ENCODE data around the gene IQGAP3.
"Not testable (repeated sequence)": the region's sequence is repeated elsewhere in the genome, so short reads cannot be mapped to it uniquely, and the experiment has no call there.

Gene IQGAP3

GRCh38 chr1:156592158-156592909 lies 20.0 kb upstream of the IQGAP3 start:
- DNase-seq, result no peak

DNA sequence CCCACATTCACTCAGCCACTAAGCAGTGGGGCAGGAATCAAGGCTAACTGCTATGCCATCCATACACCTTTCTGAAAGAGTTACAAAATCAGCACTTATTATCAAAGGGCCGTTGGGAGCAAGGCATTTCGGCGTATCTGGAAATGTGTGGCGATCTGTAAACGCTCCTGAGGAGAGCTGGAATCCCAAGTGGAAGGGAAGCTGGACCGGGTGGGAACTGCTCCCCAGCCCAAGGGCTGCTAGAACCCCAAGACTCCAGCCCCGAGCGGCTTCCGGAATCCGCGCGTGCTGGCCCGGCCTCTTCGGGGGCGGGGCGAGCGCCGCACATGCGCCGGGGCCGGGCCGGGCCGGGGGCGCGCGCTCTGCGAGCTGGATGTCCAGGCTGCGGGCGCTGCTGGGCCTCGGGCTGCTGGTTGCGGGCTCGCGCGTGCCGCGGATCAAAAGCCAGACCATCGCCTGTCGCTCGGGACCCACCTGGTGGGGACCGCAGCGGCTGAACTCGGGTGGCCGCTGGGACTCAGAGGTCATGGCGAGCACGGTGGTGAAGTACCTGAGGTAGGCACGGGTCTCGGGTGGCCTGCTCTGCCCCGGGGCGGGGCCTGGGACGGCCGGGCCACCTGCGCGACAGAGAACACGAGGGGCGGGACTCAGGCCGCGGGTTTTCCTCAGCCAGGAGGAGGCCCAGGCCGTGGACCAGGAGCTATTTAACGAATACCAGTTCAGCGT lies 19.2 kb upstream of the IQGAP3 start, which contains the start of gene NAXE:
Gene NAXE (plus strand): TSS at position 345 of the 726 bp plus-strand sequence. CDS start 29 bp downstream, at position 374.
- DNase-seq, result peak; percentile 74

DNA sequence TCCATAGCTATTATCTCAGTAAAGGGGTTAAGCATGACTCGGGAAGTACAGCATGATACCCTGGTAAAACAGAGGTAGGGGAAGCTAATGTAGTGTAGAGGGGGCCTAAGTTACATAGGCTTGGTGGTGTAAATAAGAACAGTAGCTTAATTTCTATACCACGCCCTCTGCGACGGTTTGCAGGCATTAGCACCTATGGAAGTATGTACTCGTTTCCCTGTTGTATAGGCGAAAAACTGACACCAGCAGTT lies 18.7 kb upstream of the IQGAP3 start:
- no peak for DNase-seq

GRCh38 chr1:156590326-156591180 lies 18.2 kb upstream of the IQGAP3 start:
- DNase-seq, result no peak

DNA sequence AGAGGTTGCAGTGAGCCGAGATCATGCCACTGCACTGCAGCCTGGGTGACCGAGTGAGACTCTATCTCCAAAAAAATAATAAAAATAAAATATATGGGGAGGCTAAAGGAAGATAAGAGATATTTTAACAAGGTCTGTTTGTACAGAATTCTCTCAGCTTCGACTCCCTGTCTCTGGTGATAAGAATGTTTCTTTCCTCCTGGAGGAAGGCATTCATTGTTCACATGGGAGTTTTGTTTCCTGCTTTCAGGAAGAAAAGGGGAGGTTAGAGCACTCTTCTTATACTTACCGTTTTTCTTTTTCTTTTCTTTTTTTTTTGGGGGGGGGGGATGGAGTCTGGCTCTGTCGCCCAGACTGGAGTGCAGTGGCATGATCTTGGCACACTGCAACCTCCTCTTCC lies 17.2 kb upstream of the IQGAP3 start:
- DNase-seq, result no peak

GRCh38 chr1:156587927-156588326 lies 15.6 kb upstream of the IQGAP3 start:
- not testable (repeated sequence) for DNase-seq

DNA sequence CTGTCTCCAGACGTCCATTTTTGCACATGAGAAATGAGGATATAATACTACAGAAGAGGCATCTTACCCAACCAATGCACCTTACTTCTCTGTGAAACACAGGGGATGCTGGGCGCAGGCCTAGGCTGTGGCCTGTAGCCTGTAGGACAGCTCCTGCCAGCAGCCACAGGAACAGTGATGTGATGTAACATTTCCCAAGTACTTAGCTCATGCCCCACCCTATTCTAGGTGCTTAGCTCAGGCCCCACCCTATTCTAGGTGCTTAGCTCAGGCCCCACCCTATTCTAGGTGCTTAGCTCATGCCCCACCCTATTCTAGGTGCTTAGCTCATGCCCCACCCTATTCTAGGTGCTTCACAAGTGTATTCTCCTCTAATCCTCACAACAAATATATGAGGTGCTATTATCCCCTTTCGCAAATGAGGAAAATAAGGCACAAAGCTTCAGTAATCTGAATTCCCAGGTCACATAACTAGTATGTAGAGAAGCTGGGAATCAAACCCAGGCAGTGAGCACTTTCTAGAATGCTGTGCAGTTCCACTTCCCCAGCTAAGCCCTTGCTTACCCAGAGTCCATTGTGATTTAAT lies 14.6 kb upstream of the IQGAP3 start:
- DNase-seq, result no peak

- DNase-seq, result no peak
Observed at GRCh38 chr1:156586323-156586722, 14.0 kb upstream of the IQGAP3 start.

DNA sequence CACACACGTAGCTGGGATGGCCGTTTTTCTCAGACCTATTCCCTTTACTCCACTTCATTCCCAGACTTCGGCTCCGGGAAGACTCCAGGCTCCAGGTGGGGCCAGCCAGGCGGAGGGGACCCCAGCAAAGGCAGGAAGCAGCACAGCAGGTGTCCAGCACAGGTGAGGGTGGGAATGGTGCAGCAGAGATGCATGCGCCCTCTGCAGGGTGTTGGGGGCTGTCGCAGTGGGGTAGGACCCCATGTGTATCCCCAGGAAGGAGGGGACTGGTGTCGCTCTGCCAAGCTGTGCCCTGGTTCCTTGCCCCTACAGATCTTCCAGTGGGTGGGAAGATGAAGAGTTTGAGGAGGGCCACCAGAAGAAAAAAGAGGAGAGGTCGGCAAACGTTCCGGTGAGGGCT lies 12.4 kb upstream of the IQGAP3 start:
- no peak for DNase-seq

GRCh38 chr1:156583821-156584622 lies 11.7 kb upstream of the IQGAP3 start:
- DNase-seq, result peak; percentile 79

DNA sequence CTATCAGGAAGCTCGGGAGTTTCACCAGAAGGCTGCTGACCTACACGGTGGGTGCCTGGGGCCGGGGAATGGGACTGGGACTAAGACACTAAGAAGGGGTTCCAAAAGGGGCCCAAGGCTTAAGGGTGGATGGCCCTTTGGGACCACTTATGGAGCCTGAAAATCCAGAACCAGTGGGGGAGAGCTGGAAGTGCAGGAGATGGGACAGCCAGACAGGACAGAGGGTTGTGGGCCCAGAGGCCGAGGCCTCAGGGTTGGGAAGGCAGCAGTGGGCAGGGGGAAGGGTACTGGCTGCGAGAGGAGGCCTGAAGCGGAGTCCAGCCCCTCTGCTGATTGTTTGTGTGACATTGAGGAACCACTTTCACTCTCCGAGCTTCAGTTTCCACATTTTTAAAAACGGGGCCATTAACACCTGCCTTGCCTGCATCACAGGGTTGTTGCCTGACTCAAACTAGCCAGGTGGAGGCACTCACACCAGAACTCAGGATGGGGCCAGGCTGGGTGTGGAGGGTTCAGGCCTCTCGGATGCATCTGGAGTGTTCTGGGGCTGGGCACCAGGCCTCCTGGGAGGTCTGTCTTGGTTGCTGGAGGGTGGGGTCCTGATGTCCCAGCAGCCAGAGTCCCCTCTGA lies 10.1 kb upstream of the IQGAP3 start:
- DNase-seq, result no peak

GRCh38 chr1:156581661-156582387 lies 9.5 kb upstream of the IQGAP3 start:
- DNase-seq, result no peak

GRCh38 chr1:156579472-156579871 lies 7.1 kb upstream of the IQGAP3 start, which contains the start of gene TTC24:
Gene TTC24, plus strand, starts transcription at chr1:156579723. Its CDS starts 1,642 bp downstream, at chr1:156581365.
- no peak for DNase-seq

DNA sequence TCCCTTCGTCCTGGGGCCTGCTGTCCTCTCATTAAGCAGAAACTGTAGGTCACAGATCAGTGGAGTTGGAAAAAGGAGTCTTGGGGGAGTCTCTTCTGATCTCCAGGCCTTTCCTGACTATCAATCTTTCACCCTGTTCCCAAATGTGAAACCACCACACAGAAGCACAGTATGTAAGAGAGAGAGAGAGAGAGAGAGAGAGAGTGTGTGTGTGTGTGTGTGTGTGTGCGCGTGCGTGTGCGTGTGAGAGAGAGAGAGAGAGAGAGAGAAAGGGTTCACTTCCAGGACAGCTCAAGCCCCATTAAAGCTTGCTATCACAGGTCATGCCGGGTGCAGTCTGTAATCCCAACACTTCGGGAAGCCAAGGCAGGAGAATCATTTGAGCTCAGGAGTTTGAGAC lies 5.7 kb upstream of the IQGAP3 start:
- no peak for DNase-seq

GRCh38 chr1:156577550-156577949 lies 5.2 kb upstream of the IQGAP3 start:
- no peak for DNase-seq

DNA sequence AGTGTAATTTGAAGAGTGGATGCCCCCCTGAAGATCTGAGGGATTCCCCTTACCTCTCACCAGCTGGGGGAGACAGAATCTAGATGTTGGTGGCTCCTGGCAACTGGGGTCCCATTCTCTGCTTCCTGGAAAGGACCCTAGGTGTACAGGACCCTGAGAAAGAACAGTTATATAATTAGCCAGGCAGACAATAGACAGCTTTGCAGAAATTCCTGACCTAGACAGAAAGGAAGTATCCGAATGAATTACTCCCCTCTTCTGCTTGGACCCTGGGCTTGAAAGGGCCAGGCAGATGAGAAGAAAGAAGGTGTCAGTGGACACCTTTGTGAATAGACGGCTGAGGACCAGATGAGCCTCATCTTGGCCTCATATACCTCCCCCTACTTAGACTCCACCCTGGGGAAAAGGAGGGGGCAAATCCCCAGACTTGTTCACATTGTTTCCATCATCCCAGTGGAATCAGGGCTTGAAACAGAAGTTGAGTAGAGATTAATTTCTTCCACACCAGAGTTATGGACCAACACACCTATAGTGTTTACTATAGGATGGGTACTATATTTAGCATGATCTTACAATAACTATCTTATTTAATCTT lies 1.8 kb upstream of the IQGAP3 start:
- no peak for DNase-seq

DNA sequence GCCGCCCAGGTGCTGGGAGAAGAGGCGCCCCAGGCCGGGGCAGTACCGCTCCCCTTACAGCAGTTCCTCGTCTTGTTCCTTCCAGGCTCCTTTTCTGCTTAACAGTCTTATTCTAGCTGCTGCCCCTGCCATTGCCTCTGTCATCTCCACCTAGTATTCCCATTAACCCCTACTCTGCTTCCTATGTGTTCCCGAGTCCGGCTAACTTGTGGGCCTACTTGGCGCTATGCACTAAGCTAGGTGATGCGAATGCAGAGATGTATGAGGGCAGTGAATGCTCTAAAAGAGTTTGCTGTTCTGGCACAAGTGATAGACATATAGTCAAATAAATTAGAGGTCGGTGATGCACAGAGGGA lies 276 bp upstream of the IQGAP3 start:
- no peak for DNase-seq

GRCh38 chr1:156571261-156571852 lies 1.0 kb downstream of the IQGAP3 start:
- DNase-seq, result no peak

DNA sequence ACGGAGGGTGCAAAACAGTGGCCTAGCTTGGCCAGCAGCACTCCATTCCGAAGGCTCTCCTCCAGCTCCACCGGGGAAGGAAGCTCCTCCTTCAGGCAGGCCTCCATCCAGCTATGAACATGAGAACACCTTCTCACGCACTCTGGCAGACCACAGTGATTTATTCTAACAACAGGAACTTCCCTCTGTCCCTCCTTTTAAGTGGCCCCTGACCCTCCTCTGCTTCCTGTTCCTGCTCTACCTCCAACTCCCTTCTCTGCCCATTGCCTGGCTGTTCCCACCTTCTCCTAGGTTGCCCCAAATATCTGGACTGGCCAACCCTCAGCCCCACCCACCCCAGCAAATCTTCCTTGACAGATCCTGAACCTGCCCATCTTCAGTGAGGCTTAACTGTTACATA lies 5.9 kb downstream of the IQGAP3 start:
- no peak for DNase-seq

GRCh38 chr1:156565519-156565918 lies 6.8 kb downstream of the IQGAP3 start:
- DNase-seq, result no peak

Measured in activated CD4-positive, alpha-beta T cell treated with anti-CD3 and anti-CD28 coated beads, Interleukin-2, amount 50 U/mL, for 16 hours (primary cell).